IMR-90 (cell line): Measurements from ENCODE around the gene TMEM190. TPM values are rescaled to one million over a fixed set of nuclear protein-coding genes. Genes with fewer than 3 reads are reported as not detected.

Experiments used
- ATAC-seq: fragments of 200-7000 bp; cut with Tn5 transposase; 2 replicates; pipeline ENCODE4 v1.9.1; 2020; ENCODE audit warnings: low read depth, mild to moderate bottlenecking, moderate library complexity
- BruUV-seq: library from RNA; stranded (reverse); fragments of 400-500 nt; replicated peaks from 2 replicates; lab custom pipeline; 2021; lab: Mats Ljungman, UMichigan
- CTCF ChIA-PET: fragments of 300-600 bp; formaldehyde crosslinking; extraction: SDS; loops from one replicate; lab custom pipeline; 2021; ENCODE audit warnings: antibody characterized with exemption; lab: Yijun Ruan, JAX
- POLR2A ChIA-PET: fragments of 300-600 bp; sonication (Branson Sonifier 250); formaldehyde crosslinking; loops from one replicate; lab custom pipeline; 2022; ENCODE audit warnings: antibody characterized with exemption; ENCODE audit not compliant: unreplicated experiment; lab: Charles Lee
- DNase-seq: peaks from one replicate; pipeline ENCODE4 v3.0.0; 2013
- H2AFZ ChIP-seq: replicated peaks from 2 replicates; pipeline ENCODE3; 2013; ENCODE audit warnings: low read length, mild to moderate bottlenecking; ENCODE audit not compliant: poor library complexity
- H2AK5ac ChIP-seq: 2 replicates; pipeline ENCODE4 v1.6.1; 2013; ENCODE audit warnings: low read depth, low read length, inconsistent platforms
- H2AK9ac ChIP-seq: replicated peaks from 2 replicates; pipeline ENCODE3; 2013; ENCODE audit warnings: mild to moderate bottlenecking, low read depth, low read length, moderate library complexity; ENCODE audit not compliant: poor library complexity
- H2BK120ac ChIP-seq: 2 replicates; pipeline ENCODE4 v1.6.1; 2013; ENCODE audit warnings: low read depth, low read length, inconsistent platforms
- H2BK15ac ChIP-seq: 3 replicates; pipeline ENCODE4 v1.6.1; 2013; ENCODE audit warnings: low read depth, low read length, inconsistent platforms
- H2BK20ac ChIP-seq: 2 replicates; pipeline ENCODE4 v1.6.1; 2013; ENCODE audit warnings: low read depth, mild to moderate bottlenecking, inconsistent platforms, low read length, moderate library complexity
- H2BK5ac ChIP-seq: 2 replicates; pipeline ENCODE4 v1.6.1; 2013; ENCODE audit warnings: mild to moderate bottlenecking, low read depth, low read length, inconsistent platforms; ENCODE audit not compliant: poor library complexity, severe bottlenecking
- H3K14ac ChIP-seq: replicated peaks from 2 replicates; pipeline ENCODE4 v1.6.1; 2013; ENCODE audit warnings: low read depth, low read length, inconsistent platforms
- H3K18ac ChIP-seq: 2 replicates; pipeline ENCODE4 v1.6.1; 2013; ENCODE audit warnings: low read depth, low read length, control low read depth
- H3K23ac ChIP-seq: 2 replicates; pipeline ENCODE4 v1.6.1; 2013; ENCODE audit warnings: low read depth, low read length, inconsistent platforms
- H3K27ac ChIP-seq: 2 replicates; pipeline ENCODE4 v1.5.1; 2013; ENCODE audit warnings: mild to moderate bottlenecking, control low read depth, low read length; ENCODE audit not compliant: insufficient read depth
- H3K27me3 ChIP-seq: 2 replicates; pipeline ENCODE4 v1.6.1; 2013; ENCODE audit warnings: low read length; ENCODE audit not compliant: control insufficient read depth, insufficient read depth
- H3K36me3 ChIP-seq: 2 replicates; pipeline ENCODE4 v1.6.1; 2013; ENCODE audit warnings: low read length, mixed read lengths; ENCODE audit not compliant: control insufficient read depth, insufficient read depth
- H3K4ac ChIP-seq: 2 replicates; pipeline ENCODE4 v1.6.1; 2013; ENCODE audit warnings: low read depth, low read length, inconsistent platforms
- H3K4me1 ChIP-seq: 2 replicates; pipeline ENCODE4 v1.6.1; 2013; ENCODE audit warnings: low read length, mixed read lengths; ENCODE audit not compliant: control insufficient read depth, insufficient read depth
- H3K4me2 ChIP-seq: 2 replicates; pipeline ENCODE4 v1.6.1; 2013; ENCODE audit warnings: low read depth, mild to moderate bottlenecking, control low read depth, low read length, moderate library complexity
- H3K4me3 ChIP-seq: 2 replicates; pipeline ENCODE4 v1.5.1; 2013; ENCODE audit warnings: low read depth, mild to moderate bottlenecking, control low read depth, low read length, moderate library complexity; ENCODE audit not compliant: insufficient read depth
- H3K56ac ChIP-seq: 2 replicates; pipeline ENCODE4 v1.6.1; 2013; ENCODE audit warnings: low read length, inconsistent platforms; ENCODE audit not compliant: insufficient read depth; ENCODE audit errors: extremely low read depth
- H3K79me1 ChIP-seq, 2 experiments: 2 replicates each; pipeline ENCODE4 v1.6.1; 2013; ENCODE audit warnings: low read length in 2 of 2, inconsistent platforms in 1 of 2, low read depth in 1 of 2
- H3K9ac ChIP-seq: 2 replicates; pipeline ENCODE4 v1.6.1; 2013; ENCODE audit warnings: low read depth, low read length, control low read depth
- H3K9me1 ChIP-seq: 2 replicates; pipeline ENCODE4 v1.6.1; 2013; ENCODE audit warnings: low read length, inconsistent platforms; ENCODE audit not compliant: insufficient read depth
- H3K9me3 ChIP-seq: 2 replicates; pipeline ENCODE4 v1.6.1; 2013; ENCODE audit warnings: low read length; ENCODE audit not compliant: control insufficient read depth, insufficient read depth
- H4K20me1 ChIP-seq: 2 replicates; pipeline ENCODE4 v1.6.1; 2013; ENCODE audit warnings: low read length, inconsistent platforms; ENCODE audit not compliant: insufficient read depth
- H4K5ac ChIP-seq: 2 replicates; pipeline ENCODE4 v1.6.1; 2013; ENCODE audit warnings: mild to moderate bottlenecking, low read depth, low read length, control low read depth
- H4K8ac ChIP-seq, 2 experiments: 2 replicates each; pipeline ENCODE4 v1.6.1; 2013; ENCODE audit warnings: low read depth in 2 of 2, low read length in 2 of 2, control low read depth in 1 of 2, inconsistent platforms in 1 of 2
- H4K91ac ChIP-seq: 2 replicates; pipeline ENCODE4 v1.6.1; 2013; ENCODE audit warnings: low read depth, low read length, inconsistent platforms; ENCODE audit not compliant: insufficient read depth
- BHLHE40 ChIP-seq: fragments of 150-350 bp; IDR thresholded peaks from 2 replicates; pipeline ENCODE4 v1.6.1; 2016; ENCODE audit warnings: mild to moderate bottlenecking, low read depth, low read length
- CHD1 ChIP-seq: IDR thresholded peaks from 2 replicates; pipeline ENCODE4 v1.6.1; 2012; ENCODE audit warnings: low read depth, low read length, improper control_type of control experiment
- FOS ChIP-seq: fragments of 150-350 bp; IDR thresholded peaks from 2 replicates; pipeline ENCODE4 v1.6.1; 2016; ENCODE audit warnings: low read depth, low read length
- MAZ ChIP-seq: IDR thresholded peaks from 2 replicates; pipeline ENCODE4 v1.6.1; 2012; ENCODE audit warnings: low read depth, mild to moderate bottlenecking, low read length, improper control_type of control experiment, moderate library complexity, borderline replicate concordance
- MXI1 ChIP-seq: IDR thresholded peaks from 2 replicates; pipeline ENCODE4 v1.6.1; 2012; ENCODE audit warnings: low read depth, mild to moderate bottlenecking, low read length, moderate library complexity, borderline replicate concordance
- NFE2L2 ChIP-seq: fragments of 150-350 bp; IDR thresholded peaks from 2 replicates; pipeline ENCODE4 v1.6.1; 2016; ENCODE audit warnings: low read depth, mild to moderate bottlenecking, low read length
- RAD21 ChIP-seq: IDR thresholded peaks from 2 replicates; pipeline ENCODE4 v1.6.1; 2012; ENCODE audit warnings: low read length, improper control_type of control experiment
- RCOR1 ChIP-seq: IDR thresholded peaks from 2 replicates; pipeline ENCODE4 v1.6.1; 2012; ENCODE audit warnings: mild to moderate bottlenecking, low read length, improper control_type of control experiment; ENCODE audit not compliant: insufficient replicate concordance
- RFX5 ChIP-seq: IDR thresholded peaks from 2 replicates; pipeline ENCODE4 v1.8.0; 2012; ENCODE audit warnings: low read depth, mild to moderate bottlenecking, low read length, moderate library complexity
- SMC3 ChIP-seq: fragments of 150-350 bp; IDR thresholded peaks from 2 replicates; pipeline ENCODE4 v1.6.1; 2016; ENCODE audit warnings: low read depth, mild to moderate bottlenecking, antibody characterized with exemption, low read length, moderate library complexity
- WGBS, 2 experiments: methylation state at CpG; one replicate each; pipeline versions ENCODE4 v1.1.5 to v1.1.7; 2013; ENCODE audit warnings: missing lambda C conversion rate in 2 of 2; ENCODE audit not compliant: insufficient read length in 1 of 2; ENCODE audit errors: extremely low coverage in 2 of 2; 5-methylcytosine and 5-hydroxymethylcytosine counted together
- dilution Hi-C: fragments of 300-500 bp; cut with HindIII; formaldehyde crosslinking; loops from one replicate; pipeline ENCODE4 v1.14.3; 2018; ENCODE audit warnings: low sequenced_read_pairs; ENCODE audit not compliant: unreplicated experiment
- in situ Hi-C: fragments of 300-500 bp; cut with MboI; formaldehyde crosslinking; loops from 3 replicates; pipeline ENCODE4 v1.14.3; 2019; ENCODE audit warnings: low sequenced_read_pairs, inconsistent platforms, mixed read lengths
- intact Hi-C: fragments of 100-400 bp; cut with micrococcal nuclease; formaldehyde crosslinking; loops from 2 replicates; pipeline ENCODE4 v1.10.0; 2022
- polyA plus RNA-seq, 3 experiments: library from polyadenylated mRNA; depleted of rRNA; stranded (reverse); fragments of >200 nt; gene quantifications; 2 replicates each; pipeline ENCODE4 v1.2.3, GENCODE V29; 2012; ENCODE audit warnings: low replicate concordance in 1 of 3
- total RNA-seq: library from RNA; depleted of rRNA; stranded (reverse); fragments of >200 nt; gene quantifications from 2 replicates; pipeline ENCODE4 v1.2.3, GENCODE V29; 2012
- TF ChIP-seq, protein P1 (sequence below): fragments of 150-350 bp; IDR thresholded peaks from 2 replicates; pipeline ENCODE4 v1.6.1; 2017; ENCODE audit warnings: mild to moderate bottlenecking, antibody characterized with exemption, low read length, low read depth
- TF ChIP-seq, protein P2 (sequence below): conservative IDR thresholded peaks from 2 replicates; pipeline ENCODE4 v1.5.1; 2012; ENCODE audit warnings: mild to moderate bottlenecking, low read depth, low read length, improper control_type of control experiment

The TMEM190 gene
- total and polyA plus RNA-seq, 2 of the 4 experiments (the other 2 are of a cell fraction): 1.6 TPM; not detected in 1

DNA sequence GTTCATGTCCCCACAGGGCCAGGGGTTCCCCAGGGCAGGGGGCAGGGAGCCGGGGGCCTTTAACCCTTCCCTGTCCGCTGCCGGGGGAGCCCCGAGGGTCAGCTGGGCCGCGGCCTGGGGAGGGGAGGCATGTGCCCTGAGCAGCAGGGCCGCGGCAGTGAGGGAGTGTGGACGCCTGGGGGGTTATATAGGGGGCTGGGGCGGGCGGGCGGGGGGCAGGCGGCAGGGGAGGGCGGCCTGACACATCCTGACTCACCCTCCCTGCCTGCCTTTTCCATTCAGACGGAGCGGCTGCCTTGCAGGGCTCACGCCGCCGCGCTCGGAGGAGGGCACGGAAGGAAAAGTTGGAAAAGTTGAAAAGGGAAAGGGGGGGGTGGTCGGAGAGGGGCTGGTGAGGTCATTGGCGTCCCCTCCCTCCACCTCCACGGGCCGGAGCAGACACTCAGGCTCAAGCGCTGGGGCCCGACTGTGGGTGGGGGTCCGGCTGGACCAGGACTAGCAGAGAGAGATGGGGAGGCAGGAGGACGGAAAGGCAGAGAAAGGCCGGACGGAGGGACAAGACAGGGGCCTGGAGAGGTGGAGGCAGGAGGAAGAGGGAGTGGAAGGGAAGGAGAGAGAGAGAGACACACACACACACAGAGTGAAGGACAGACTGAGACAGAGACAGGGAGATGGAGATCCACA lies 6.2 kb upstream of the TMEM190 start, which contains the start of gene IL11 (continued):
- TF ChIP-seq RCOR1: no peak

DNA sequence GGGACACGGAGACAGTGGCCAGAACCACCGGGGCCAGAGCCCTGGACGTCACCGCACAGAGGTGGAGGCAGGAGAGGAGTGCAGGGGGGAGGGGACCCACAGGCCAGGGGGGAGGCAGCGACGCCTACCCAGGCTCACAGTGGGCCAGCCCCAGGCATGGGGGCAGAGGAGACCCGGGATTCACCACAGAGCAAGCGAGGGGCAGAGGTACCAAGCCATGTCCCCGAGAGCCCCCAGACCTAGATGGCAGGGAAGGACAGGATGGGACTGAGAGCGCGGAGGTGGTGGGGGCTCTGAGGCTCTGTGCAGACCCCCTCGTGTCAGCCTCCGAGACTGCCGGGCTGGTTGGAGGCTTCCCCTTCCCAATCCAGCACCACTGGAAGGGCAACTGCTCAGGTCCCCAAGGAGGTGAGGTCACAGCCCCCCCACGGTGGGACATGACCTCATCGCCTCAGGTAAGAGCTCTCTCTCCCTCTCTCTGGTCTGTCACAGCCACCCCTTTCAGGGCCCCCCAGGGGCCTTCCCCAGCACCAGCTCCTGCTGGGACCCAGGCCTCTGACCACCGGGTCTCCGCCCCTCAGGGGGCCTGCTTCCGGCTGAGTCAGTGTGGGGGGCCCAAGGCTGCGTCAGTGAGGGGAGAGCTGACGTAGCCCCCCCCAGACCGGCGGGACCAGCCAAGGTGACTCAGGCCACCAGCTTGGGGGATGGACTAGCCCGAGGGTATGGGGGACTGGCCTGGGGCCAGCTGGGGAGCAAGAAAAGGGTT lies 4.1 kb upstream of the TMEM190 start:
- Histone ChIP-seq H2BK15ac (peak overlapping the region; percentile 81; the same call in 2 of the 3 replicates), H3K4me2 (0 out of 2 replicates have a peak overlapping the region, but pooled peaks have one; percentile 11), H2AK5ac (peak overlapping the region; percentile 98), H2AFZ (peak overlapping the region; percentile 77), H3K36me3 (peaks cover 10% of the 10 kb centered on the region), H3K4ac (peak overlapping the region; percentile 82), H4K91ac (peak overlapping the region; percentile 94), H3K9me1 (peaks cover 13% of the 10 kb centered on the region; the same call in 1 of the 2 replicates), H3K79me1 (peaks cover 5 to 41% of the 10 kb centered on the region in 2 experiments; a peak in 3 of 4 replicates), H3K9ac (peak overlapping the region; percentile 52), H3K4me3 (no peak overlapping the region), H3K14ac (peak overlapping the region; percentile 77), H3K9me3 (no peaks in the 10 kb centered on the region), H3K4me1 (peaks cover 45% of the 10 kb centered on the region), H3K27ac (peak overlapping the region; percentile 96), H2BK5ac (peak overlapping the region; percentile 96), H4K8ac (peak overlapping the region; percentile 82 to 86), H2BK20ac (peak overlapping the region; percentile 90), H4K20me1 (peaks cover 22% of the 10 kb centered on the region), H4K5ac (peak overlapping the region; percentile 89), H2BK120ac (peak overlapping the region; percentile 91), H3K27me3 (no peaks in the 10 kb centered on the region), H3K56ac (peak overlapping the region; percentile 58; the same call in 1 of the 2 replicates), H3K23ac (peak overlapping the region; percentile 37; the same call in 1 of the 2 replicates), H2AK9ac (peak overlapping the region; percentile 87), H3K18ac (peak overlapping the region; percentile 86)
- ChIA-PET POLR2A (no interaction called here), CTCF (no interaction called here)
- dilution Hi-C loops (no loop called here), in situ Hi-C loops (no loop called here), intact Hi-C loops (no loop called here)
- DNase-seq: peak; percentile 84
- BruUV-seq: no TSS peak
- no peak for ATAC-seq
- 63% methylated on average over 2 of the region's 24 CpGs; no CpG with 5 or more reads in 1 of the 2 experiments for WGBS, 2 experiments
- TF ChIP-seq RCOR1 (no peak), MAZ (peak; percentile 97), NFE2L2 (no peak), RAD21 (no peak; the same call in 1 of the 2 replicates), CHD1 (no peak), SMC3 (no peak), MXI1 (no peak), RFX5 (no peak), BHLHE40 (peak; percentile 34; the same call in 1 of the 2 replicates), FOS (peak; percentile 96)
- TF ChIP-seq, protein P1, sequence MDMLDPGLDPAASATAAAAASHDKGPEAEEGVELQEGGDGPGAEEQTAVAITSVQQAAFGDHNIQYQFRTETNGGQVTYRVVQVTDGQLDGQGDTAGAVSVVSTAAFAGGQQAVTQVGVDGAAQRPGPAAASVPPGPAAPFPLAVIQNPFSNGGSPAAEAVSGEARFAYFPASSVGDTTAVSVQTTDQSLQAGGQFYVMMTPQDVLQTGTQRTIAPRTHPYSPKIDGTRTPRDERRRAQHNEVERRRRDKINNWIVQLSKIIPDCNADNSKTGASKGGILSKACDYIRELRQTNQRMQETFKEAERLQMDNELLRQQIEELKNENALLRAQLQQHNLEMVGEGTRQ: no peak
- TF ChIP-seq, protein P2, sequence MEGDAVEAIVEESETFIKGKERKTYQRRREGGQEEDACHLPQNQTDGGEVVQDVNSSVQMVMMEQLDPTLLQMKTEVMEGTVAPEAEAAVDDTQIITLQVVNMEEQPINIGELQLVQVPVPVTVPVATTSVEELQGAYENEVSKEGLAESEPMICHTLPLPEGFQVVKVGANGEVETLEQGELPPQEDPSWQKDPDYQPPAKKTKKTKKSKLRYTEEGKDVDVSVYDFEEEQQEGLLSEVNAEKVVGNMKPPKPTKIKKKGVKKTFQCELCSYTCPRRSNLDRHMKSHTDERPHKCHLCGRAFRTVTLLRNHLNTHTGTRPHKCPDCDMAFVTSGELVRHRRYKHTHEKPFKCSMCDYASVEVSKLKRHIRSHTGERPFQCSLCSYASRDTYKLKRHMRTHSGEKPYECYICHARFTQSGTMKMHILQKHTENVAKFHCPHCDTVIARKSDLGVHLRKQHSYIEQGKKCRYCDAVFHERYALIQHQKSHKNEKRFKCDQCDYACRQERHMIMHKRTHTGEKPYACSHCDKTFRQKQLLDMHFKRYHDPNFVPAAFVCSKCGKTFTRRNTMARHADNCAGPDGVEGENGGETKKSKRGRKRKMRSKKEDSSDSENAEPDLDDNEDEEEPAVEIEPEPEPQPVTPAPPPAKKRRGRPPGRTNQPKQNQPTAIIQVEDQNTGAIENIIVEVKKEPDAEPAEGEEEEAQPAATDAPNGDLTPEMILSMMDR: no peak
